Measurements from ENCODE around the gene ZBTB7C.

DNA sequence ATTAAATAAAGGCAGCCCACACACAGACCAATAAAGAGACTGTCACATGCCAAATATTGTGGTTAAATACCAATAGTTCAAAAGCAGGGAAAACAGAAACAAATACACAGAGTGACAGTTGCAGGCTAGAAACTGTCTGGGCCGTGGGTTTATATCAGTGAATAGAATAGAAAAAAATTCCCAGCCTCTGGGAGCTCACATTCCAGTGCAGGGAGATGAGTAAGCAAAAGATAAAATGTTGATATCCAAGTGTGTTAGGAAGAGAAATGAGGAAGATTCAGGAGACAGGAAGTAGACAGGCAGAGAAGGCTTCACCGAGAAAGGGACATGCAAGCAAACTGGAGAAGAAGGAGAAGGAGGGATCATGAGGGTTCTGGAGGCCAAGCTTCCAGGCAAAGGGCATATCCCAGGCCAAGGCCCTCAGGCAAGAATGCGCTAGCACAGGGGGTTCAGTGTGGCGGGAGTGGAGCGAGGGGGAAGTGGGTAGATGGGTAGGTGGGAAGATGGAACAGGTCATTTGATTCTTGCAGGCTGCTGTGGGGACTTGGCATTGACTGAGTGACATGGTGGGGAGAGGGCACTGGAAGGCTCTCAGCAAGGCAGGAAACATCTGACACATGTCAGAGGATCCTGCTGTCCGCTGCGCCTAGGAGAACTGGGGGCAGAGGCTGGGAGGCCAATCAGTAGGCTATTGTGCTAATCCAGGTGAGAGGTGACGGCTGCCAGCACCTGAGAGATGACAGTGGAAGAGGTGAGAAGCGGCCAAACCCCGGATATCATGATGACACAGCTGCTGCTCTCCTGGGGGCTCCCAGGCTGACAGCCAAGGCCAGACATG, 89.2 kb downstream of the ZBTB7C start:
- TF ChIP-seq CTCF (IDR thresholded peaks at IDR 0.05; ENCODE audit: borderline replicate concordance, extremely low read depth, low read length, poor library complexity, severe bottlenecking) (no peak), EZH2 (IDR thresholded peaks at IDR 0.05; ENCODE audit: borderline replicate concordance, low read depth, low read length, severe bottlenecking) (no peak)
